RCC 7860 (cell line): ENCODE measurements around the gene ABHD2.
"Not testable (repeated sequence)": the region's sequence is repeated elsewhere in the genome, so short reads cannot be mapped to it uniquely, and the experiment has no call there.

Source experiments
- DNase-seq: peaks from one replicate; pipeline ENCODE4 v3.0.0-alpha.2; 2015; ENCODE audit warnings: low spot score
- FAIRE-seq: peaks from 2 replicates; lab custom pipeline; 2012; peaks lifted over from hg19 to GRCh38; lab: Jason Lieb, UNC

ABHD2 gene

DNA sequence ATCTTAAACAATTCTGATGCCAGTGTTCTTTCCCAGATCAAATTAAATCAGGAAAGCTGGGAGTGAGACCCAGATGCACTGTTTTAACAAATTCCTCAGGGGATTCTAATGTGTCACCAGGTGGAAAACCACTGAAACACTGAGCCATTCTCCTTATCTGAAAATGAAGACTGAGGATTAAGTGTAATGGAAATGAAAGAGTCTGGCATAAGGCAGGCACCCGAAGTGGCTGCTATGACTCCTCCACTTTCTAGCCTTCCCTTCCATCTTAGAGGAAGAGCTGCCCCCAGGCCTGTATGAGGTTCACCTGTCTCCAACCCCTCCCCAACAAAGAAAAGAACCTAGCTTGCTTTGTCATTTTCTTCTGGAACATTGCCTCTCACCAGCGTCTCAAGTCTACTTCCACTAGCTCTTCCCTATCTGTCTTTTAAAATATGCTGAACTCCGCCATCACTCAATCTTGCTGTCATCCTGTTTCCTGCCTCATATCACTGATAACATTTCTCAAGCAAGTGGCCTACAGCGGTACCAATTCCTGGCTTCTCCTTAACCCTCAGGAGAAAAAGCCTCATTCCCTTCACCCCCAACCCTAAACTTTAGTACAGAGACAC is 13.7 kb upstream of the ABHD2 start:
- FAIRE-seq (no peak), DNase-seq (no peak)

GRCh38 chr15:89075101-89075640 is 13.1 kb upstream of the ABHD2 start:
- DNase-seq (peak; percentile 31), FAIRE-seq (no peak)

- FAIRE-seq (no peak), DNase-seq (no peak)
Measured at GRCh38 chr15:89075846-89076245, 12.4 kb upstream of the ABHD2 start.

DNA sequence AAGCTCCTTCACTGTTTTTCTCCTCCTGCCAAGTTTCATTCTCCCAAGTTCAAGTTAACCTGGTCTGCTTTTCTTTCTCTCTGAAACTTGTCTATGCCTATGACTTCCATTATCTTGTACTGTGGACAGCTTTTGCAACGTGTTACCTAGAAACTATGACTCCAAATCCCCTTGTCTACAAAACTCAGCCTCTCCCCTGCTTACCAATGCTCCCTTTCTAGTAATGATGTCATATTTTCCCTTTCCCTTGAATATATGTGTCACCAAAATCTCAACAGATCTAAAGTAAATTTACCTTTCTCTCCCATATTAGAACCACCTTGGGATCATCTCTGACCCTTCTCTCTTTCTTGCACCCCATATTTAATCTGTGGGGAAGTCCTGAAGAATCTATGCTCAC is 10.5 kb upstream of the ABHD2 start:
- FAIRE-seq (no peak), DNase-seq (no peak)

GRCh38 chr15:89078851-89079810 is 9.1 kb upstream of the ABHD2 start:
- no peak for DNase-seq
- no peak for FAIRE-seq

DNA sequence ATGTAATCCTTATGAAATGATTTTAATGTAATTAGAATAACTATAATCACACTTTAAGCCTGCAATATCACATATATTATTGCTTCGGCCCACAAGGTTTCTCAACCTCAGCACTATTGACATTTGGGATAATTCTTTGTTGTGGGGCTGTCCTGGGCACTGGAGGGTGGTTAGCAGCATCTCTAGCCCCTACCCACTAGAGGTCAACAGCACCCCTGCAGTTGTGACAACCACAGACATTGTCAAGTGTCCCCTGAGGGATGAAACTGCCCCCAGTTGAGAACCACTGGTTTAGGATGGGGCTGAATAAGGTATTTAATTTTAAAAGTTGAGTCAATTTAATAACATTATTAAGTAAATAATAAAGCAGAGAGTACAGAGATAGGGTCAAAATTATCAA is 6.4 kb upstream of the ABHD2 start:
- DNase-seq = no peak
- FAIRE-seq = no peak

DNA sequence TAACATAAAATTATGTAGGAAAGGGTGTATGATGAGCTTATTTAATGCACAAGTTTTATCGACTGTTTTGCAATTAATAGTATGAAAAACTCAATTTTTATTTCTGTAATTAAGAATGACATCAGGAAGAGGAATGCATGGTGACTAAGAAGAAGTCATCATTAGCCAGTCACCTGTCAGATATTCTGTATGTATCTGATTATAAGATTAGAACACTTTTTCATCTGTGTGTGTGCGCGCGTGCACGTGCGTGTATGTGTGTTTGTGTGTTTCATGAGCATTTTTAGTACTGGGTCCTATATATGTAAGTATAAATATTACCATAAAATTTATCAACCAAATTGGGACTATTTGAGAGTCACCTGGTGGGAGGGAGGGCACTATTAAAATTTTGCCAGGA is 5.0 kb upstream of the ABHD2 start:
- FAIRE-seq (no peak), DNase-seq (no peak)

DNA sequence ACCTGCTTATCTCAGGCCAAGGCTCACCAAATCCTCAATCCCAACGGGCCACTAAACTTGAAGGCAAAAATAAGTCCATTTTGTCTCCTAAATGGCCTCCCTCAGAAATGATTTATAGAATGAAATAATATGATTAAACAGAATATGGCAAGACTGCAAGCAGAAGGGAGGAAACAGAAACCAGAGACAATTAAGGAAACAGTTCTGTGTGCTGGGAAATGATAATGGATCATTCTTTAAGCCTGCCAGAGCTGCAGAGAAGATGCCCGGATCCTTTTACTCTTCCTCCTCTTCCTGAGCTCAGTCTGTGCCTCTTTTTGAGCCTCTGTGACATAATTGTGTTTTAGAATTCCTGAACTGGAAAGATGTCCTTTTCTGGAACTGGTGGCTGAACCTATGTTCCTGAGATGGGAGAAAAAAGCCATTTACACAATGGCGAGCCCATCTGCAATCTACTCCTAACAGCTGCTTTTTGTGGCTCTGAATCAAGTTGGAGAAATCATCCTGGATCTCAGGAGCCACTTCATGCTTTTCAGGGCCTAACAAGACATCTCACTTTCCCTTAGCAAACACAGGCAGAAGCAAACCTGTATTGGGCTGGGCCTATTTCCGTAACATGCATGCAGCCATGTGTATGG is 2.8 kb upstream of the ABHD2 start:
- DNase-seq (no peak), FAIRE-seq (no peak)

DNA sequence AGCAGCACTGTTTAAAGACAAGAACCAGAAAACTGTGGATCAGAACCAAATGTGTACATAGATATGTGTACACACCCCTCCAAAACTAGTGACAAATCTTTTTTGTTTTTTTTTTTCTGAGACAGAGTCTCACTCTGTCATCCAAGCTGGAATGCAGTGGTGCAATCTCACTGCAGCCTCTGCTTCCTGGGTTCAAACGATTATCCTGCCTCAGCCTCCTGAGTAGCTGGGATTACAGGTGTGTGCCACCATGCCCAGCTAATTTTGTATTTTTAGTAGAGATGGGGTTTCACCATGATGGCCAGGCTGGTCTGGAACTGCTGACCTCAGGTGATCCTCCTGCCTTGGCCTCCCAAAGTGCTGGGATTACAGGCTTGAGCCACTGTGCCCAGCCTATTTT is 2.3 kb upstream of the ABHD2 start:
- not testable (repeated sequence) for FAIRE-seq, DNase-seq

DNA sequence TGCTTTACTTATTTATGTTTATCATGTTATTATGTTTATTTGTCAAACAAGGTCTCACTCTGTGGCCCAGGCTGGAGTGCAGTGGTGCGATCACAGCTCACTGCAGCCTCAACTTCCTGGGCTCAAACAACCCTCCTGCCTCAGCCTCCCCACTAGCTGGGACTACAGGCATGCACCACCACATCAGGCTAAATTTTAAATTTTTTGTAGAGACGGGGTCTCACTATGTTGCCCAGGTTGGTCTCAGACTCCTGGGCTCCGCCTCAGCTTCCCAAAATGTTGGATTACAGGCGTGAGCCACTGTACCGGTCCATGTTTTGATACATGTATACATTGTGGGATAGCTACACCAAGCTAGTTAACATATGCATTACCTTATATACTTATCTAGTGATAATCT is 1.9 kb upstream of the ABHD2 start:
- DNase-seq, FAIRE-seq: not testable (repeated sequence)

- DNase-seq (peak; percentile 15), FAIRE-seq (no peak)
Measured at GRCh38 chr15:89087161-89087829, 961 bp upstream of the ABHD2 start.

- FAIRE-seq (no peak), DNase-seq (no peak)
Measured at GRCh38 chr15:89088605-89089315, 504 bp downstream of the ABHD2 start.

DNA sequence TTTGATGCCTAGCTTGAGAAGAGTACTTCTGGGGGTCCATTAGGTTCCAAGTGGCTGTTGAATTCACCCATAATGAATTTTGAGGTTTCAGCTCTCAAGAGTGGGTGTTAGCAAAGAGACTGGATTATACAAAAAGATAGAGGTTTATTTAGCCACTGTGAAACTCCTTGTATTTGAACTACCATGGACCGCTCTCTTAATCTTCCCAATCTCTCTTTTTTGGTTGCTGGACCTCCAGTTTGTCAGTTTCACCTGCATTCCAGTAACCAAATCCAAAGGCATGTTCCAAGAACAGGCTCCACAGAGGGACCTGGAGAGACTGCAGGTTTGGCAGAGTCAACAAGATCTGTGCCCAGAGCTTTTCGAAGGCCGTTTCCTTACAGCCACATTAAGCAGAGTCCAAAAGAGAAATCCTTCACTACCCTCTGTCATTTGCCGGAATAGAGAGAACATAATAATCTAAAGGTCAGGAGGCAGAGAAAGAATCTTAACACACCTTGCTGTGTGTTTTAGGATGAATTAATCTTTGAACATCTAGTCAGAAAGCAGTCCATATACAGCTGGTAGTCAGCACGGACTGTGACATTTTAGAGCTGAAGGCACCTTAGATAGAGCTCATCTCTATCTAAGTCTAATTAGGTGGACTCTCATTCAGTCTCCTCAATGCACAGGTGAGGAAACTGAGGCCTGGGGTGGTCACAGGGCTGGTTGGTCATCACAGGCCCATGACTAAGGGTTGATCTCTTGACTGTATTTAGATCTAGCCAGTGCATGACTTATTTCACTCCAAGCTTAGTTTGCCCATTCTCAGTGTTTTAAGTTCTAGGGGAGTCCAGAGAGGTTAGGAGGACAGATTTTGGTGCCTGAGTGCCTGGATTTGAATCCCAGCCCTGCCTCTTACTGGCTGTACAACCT is 1.3 kb downstream of the ABHD2 start:
- FAIRE-seq (no peak), DNase-seq (no peak)

GRCh38 chr15:89090791-89091626 is 2.8 kb downstream of the ABHD2 start:
- peak; percentile 72 for DNase-seq
- peak; percentile 74 for FAIRE-seq

DNA sequence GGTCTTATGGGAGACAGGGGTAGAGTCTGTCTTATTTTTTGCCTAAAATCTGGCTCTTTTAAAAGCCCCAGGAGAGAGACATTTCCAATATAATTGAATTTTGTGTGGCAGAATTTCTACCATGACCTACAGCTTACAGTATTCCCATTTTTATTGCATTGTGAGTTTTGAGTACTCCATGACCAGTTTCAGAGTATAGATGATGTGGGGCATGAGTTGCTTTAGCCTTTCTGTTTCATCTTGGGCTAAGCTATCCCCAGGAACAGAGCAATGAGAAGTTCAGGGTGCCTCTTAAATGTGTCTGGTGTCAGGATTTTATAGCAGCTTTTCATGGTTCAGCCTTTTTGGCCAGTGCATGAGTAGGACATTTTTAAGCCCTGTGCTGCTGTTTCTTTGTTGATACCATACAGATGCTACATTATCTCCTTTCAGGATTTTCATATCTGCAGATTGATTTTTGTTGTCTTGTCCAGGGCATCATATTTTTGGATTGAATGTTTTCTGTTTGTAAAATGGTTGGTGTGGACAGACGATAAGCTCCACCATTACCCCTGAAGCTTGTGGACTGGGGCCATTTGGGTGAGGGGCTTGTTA is 3.5 kb downstream of the ABHD2 start:
- no peak for FAIRE-seq
- DNase-seq = no peak

GRCh38 chr15:89093509-89093908 is 5.3 kb downstream of the ABHD2 start:
- DNase-seq (no peak), FAIRE-seq (no peak)

DNA sequence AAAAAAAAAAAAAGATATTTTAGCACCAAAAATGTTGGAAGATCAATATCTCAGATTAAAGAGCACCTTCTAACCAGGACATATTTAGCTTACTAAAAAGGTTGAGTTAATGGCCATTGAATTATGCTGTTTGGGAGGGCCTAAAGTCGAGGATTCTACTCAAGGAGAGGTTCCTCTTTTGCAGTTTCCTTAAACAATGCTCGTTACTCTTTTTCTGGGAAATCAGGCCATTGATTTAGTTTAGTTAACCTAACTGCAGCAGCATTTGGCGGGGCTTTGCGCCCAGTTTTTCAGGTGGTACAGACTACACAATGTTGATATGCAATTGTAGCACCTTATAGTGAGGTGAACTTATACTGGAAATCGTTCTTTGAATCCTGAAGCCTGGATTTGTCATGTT is 6.8 kb downstream of the ABHD2 start:
- no peak for FAIRE-seq
- no peak for DNase-seq

GRCh38 chr15:89095556-89095955 is 7.3 kb downstream of the ABHD2 start:
- FAIRE-seq = no peak
- DNase-seq = no peak
